Left colon (tissue), 2 donors: ENCODE results near the gene NOX3. TPM values are rescaled to one million over a fixed set of nuclear protein-coding genes. Genes with fewer than 3 reads are reported as not detected.
A peak's percentile ranks its signal among the peaks of the same experiment; 100 is the strongest.
"Not testable (repeated sequence)": the region's sequence is repeated elsewhere in the genome, so short reads cannot be mapped to it uniquely, and the experiment has no call there.

Experiments
- ATAC-seq: fragments of 200-7000 bp; cut with Tn5 transposase; one replicate; pipeline ENCODE4 v1.9.1; 2020; ENCODE audit warnings: mild to moderate bottlenecking, moderate library complexity
- DNase-seq, 2 donors: peaks; one replicate each; pipeline ENCODE4 v3.0.0-alpha.2; 2020
- intact Hi-C, 2 donors: fragments of 100-400 bp; cut with DNase I in 1 of 2; cut with micrococcal nuclease in 1 of 2; formaldehyde crosslinking; loops; one replicate each; pipeline versions ENCODE4 v1.11.2 to v1.14.0; 2022; cut with DNase I, micrococcal nuclease
- long read RNA-seq: library from polyadenylated mRNA; unstranded; transcript quantifications from one replicate; pipeline ENCODE4 v2.0.0, GENCODE V29; 2021
- total RNA-seq, 2 donors: library from RNA; stranded (reverse); fragmentation: NEBNext Ultra II Directional; extraction: Animal tissue kit (Norgen Biotek cat#: 25700); gene quantifications; one replicate each; pipeline ENCODE4 v1.2.1, GENCODE V29; 2021
- donor health status: DM: no; HTN: no; CAD: no.
- donor health status: DM: yes; HTN: yes; CAD: no.

Gene NOX3
- not detected for total RNA-seq
- long read RNA-seq = 0 reads

GRCh38 chr6:155455766-155456165 is at the start of gene NOX3:
TSS of gene NOX3 (minus strand) at chr6:155455839. CDS start at chr6:155455800, 39 bp downstream.
- intact Hi-C loops = no loop called here
- no peak for DNase-seq
- ATAC-seq = no peak

- ATAC-seq = no peak
- DNase-seq = no peak
- intact Hi-C loops = no loop called here
Measured at GRCh38 chr6:155504848-155505607, 49.4 kb upstream of the NOX3 start.

- no peak for DNase-seq
- ATAC-seq = no peak
- intact Hi-C loops = no loop called here
Measured at GRCh38 chr6:155502393-155502792, 46.8 kb upstream of the NOX3 start.

- intact Hi-C loops = no loop called here
- no peak for DNase-seq
Measured at GRCh38 chr6:155499574-155499973, 43.9 kb upstream of the NOX3 start.

GRCh38 chr6:155498370-155498769 is 42.7 kb upstream of the NOX3 start:
- no peak for ATAC-seq
- DNase-seq = no peak
- intact Hi-C loops = no loop called here

More at GRCh38 chr6:155499574-155499973, 43.9 kb upstream of the NOX3 start:
- ATAC-seq = no peak

GRCh38 chr6:155497273-155497672 is 41.6 kb upstream of the NOX3 start:
- intact Hi-C loops = no loop called here
- ATAC-seq (no peak), DNase-seq (no peak)

- ATAC-seq = no peak
Measured at GRCh38 chr6:155495011-155495768, 39.6 kb upstream of the NOX3 start.

GRCh38 chr6:155493694-155494143 is 38.1 kb upstream of the NOX3 start:
- DNase-seq = peak; percentile 5 to 33
- intact Hi-C loops = no loop called here

More at GRCh38 chr6:155495011-155495768, 39.6 kb upstream of the NOX3 start:
- DNase-seq = peak; percentile 13 to 29
- intact Hi-C loops = no loop called here

GRCh38 chr6:155493026-155493693 is 37.5 kb upstream of the NOX3 start:
- DNase-seq (no peak), ATAC-seq (no peak)
- intact Hi-C loops = no loop called here

More at GRCh38 chr6:155493694-155494143, 38.1 kb upstream of the NOX3 start:
- ATAC-seq = no peak

GRCh38 chr6:155492061-155492735 is 36.6 kb upstream of the NOX3 start:
- ATAC-seq (no peak), DNase-seq (no peak)
- intact Hi-C loops = no loop called here

GRCh38 chr6:155491421-155491820 is 35.8 kb upstream of the NOX3 start:
- ATAC-seq (no peak), DNase-seq (no peak)
- intact Hi-C loops = no loop called here

- intact Hi-C loops, ATAC-seq, DNase-seq: not testable (repeated sequence)
Measured at GRCh38 chr6:155488197-155488596, 32.6 kb upstream of the NOX3 start.

- ATAC-seq = no peak
- intact Hi-C loops = no loop called here
- DNase-seq = no peak
Measured at GRCh38 chr6:155487371-155488130, 31.9 kb upstream of the NOX3 start.

GRCh38 chr6:155486721-155487294 is 31.2 kb upstream of the NOX3 start:
- intact Hi-C loops = no loop called here
- ATAC-seq (no peak), DNase-seq (no peak)

GRCh38 chr6:155485756-155486155 is 30.1 kb upstream of the NOX3 start:
- no peak for ATAC-seq
- DNase-seq = no peak
- intact Hi-C loops = no loop called here

- no peak for ATAC-seq
- intact Hi-C loops = no loop called here
- DNase-seq = no peak
Measured at GRCh38 chr6:155483858-155484257, 28.2 kb upstream of the NOX3 start.

- intact Hi-C loops = no loop called here
- DNase-seq (no peak), ATAC-seq (no peak)
Measured at GRCh38 chr6:155481215-155481614, 25.6 kb upstream of the NOX3 start.

GRCh38 chr6:155473741-155474140 is 18.1 kb upstream of the NOX3 start:
- ATAC-seq (no peak), DNase-seq (no peak)
- intact Hi-C loops = no loop called here
